Activated T-cell treated with anti-CD3 and anti-CD28 coated beads for 24 hours (primary cell): ENCODE results near the gene IL26.

Source experiments
- DNase-seq: peaks from one replicate; pipeline ENCODE4 v3.0.0-alpha.2; 2020; ENCODE audit warnings: low read depth

IL26 gene

GRCh38 chr12:68154779-68155178 is 70.8 kb downstream of the IL26 start:
- DNase-seq, result no peak
